22Rv1 (cell line): ENCODE results near the gene SBK2.

Experiments
- H3K27ac ChIP-seq: fragments of 450-650 bp; 2 replicates; pipeline ENCODE4 v1.5.1; 2017
- CTCF ChIP-seq: fragments of 450-650 bp; IDR thresholded peaks from 2 replicates; pipeline ENCODE4 v1.5.1; 2017; ENCODE audit warnings: mild to moderate bottlenecking
- ZFX ChIP-seq: fragments of 450-650 bp; IDR thresholded peaks from 2 replicates; pipeline ENCODE4 v1.6.1; 2017; ENCODE audit warnings: antibody characterized with exemption, borderline replicate concordance

Gene SBK2

GRCh38 chr19:55544014-55544413, 7.1 kb upstream of the SBK2 start:
- H3K27ac ChIP-seq: no peak overlapping the region
- TF ChIP-seq ZFX (no peak), CTCF (no peak)

- TF ChIP-seq ZFX: no peak
- no peak for TF ChIP-seq CTCF
These were observed 6.6 kb upstream of the SBK2 start for GRCh38 chr19:55543567-55543966.

GRCh38 chr19:55542292-55542855, 5.4 kb upstream of the SBK2 start:
- TF ChIP-seq ZFX (no peak), CTCF (no peak)
- no peak overlapping the region for H3K27ac ChIP-seq

More at GRCh38 chr19:55543567-55543966, 6.6 kb upstream of the SBK2 start:
- no peak overlapping the region for H3K27ac ChIP-seq

GRCh38 chr19:55541091-55541490, 4.2 kb upstream of the SBK2 start:
- no peak overlapping the region for H3K27ac ChIP-seq
- TF ChIP-seq ZFX (no peak), CTCF (no peak)

GRCh38 chr19:55540619-55541018, 3.7 kb upstream of the SBK2 start:
- TF ChIP-seq ZFX (no peak), CTCF (no peak)
- no peak overlapping the region for H3K27ac ChIP-seq

GRCh38 chr19:55539090-55539984, 2.4 kb upstream of the SBK2 start:
- H3K27ac ChIP-seq: no peak overlapping the region
- TF ChIP-seq ZFX (no peak), CTCF (no peak)

GRCh38 chr19:55538132-55538531, 1.2 kb upstream of the SBK2 start:
- TF ChIP-seq ZFX (no peak), CTCF (no peak)
- no peak overlapping the region for H3K27ac ChIP-seq
